Measurements from ENCODE around the gene RASSF3.

RASSF3 gene

GRCh38 chr12:64658892-64659481, 48.7 kb downstream of the RASSF3 start:
- Histone ChIP-seq H3K36me3 (ENCODE audit: control insufficient read depth, insufficient read depth, low read length) (no peaks in the 10 kb centered on the region), H3K4me1 (ENCODE audit: control insufficient read depth, insufficient read depth, low read length) (peaks cover 7% of the 10 kb centered on the region; the same call in 1 of the 2 replicates), H3K4me3 (ENCODE audit: low read depth, low read length) (no peak overlapping the region), H3K9me3 (ENCODE audit: control insufficient read depth, insufficient read depth, low read length) (no peaks in the 10 kb centered on the region), H3K27me3 (ENCODE audit: control insufficient read depth, insufficient read depth, low read length) (no peaks in the 10 kb centered on the region), H3K27ac (ENCODE audit: low read depth, low read length) (no peak overlapping the region), H3K9ac (ENCODE audit: low read depth, low read length) (no peak overlapping the region)

GRCh38 chr12:64660237-64661018, 50.1 kb downstream of the RASSF3 start:
- H3K4me1 ChIP-seq (ENCODE audit: control insufficient read depth, insufficient read depth, low read length), result peaks cover 12% of the 10 kb centered on the region
- H3K9ac ChIP-seq (ENCODE audit: low read depth, low read length), result no peak overlapping the region
- H3K9me3 ChIP-seq (ENCODE audit: control insufficient read depth, insufficient read depth, low read length), result no peaks in the 10 kb centered on the region
- H3K27ac ChIP-seq (ENCODE audit: low read depth, low read length), result no peak overlapping the region
- H3K4me3 ChIP-seq (ENCODE audit: low read depth, low read length), result no peak overlapping the region
- no peaks in the 10 kb centered on the region for H3K36me3 ChIP-seq (ENCODE audit: control insufficient read depth, insufficient read depth, low read length)
- H3K27me3 ChIP-seq (ENCODE audit: control insufficient read depth, insufficient read depth, low read length), result no peaks in the 10 kb centered on the region

GRCh38 chr12:64663015-64663414, 52.7 kb downstream of the RASSF3 start:
- Histone ChIP-seq H3K27me3 (ENCODE audit: control insufficient read depth, insufficient read depth, low read length) (no peaks in the 10 kb centered on the region), H3K36me3 (ENCODE audit: control insufficient read depth, insufficient read depth, low read length) (no peaks in the 10 kb centered on the region), H3K9me3 (ENCODE audit: control insufficient read depth, insufficient read depth, low read length) (no peaks in the 10 kb centered on the region), H3K4me1 (ENCODE audit: control insufficient read depth, insufficient read depth, low read length) (peaks cover 35% of the 10 kb centered on the region), H3K9ac (ENCODE audit: low read depth, low read length) (no peak overlapping the region), H3K4me3 (ENCODE audit: low read depth, low read length) (no peak overlapping the region), H3K27ac (ENCODE audit: low read depth, low read length) (no peak overlapping the region)

- peaks cover 56% of the 10 kb centered on the region for H3K4me1 ChIP-seq (ENCODE audit: control insufficient read depth, insufficient read depth, low read length)
These were observed 55.2 kb downstream of the RASSF3 start for GRCh38 chr12:64665514-64665913.

GRCh38 chr12:64666054-64666914, 56.0 kb downstream of the RASSF3 start:
- H3K27me3 ChIP-seq (ENCODE audit: control insufficient read depth, insufficient read depth, low read length), result no peaks in the 10 kb centered on the region
- peaks cover 64% of the 10 kb centered on the region for H3K4me1 ChIP-seq (ENCODE audit: control insufficient read depth, insufficient read depth, low read length)
- H3K27ac ChIP-seq (ENCODE audit: low read depth, low read length), result no peak overlapping the region
- no peak overlapping the region for H3K9ac ChIP-seq (ENCODE audit: low read depth, low read length)
- no peaks in the 10 kb centered on the region for H3K36me3 ChIP-seq (ENCODE audit: control insufficient read depth, insufficient read depth, low read length)
- no peak overlapping the region for H3K4me3 ChIP-seq (ENCODE audit: low read depth, low read length)
- no peaks in the 10 kb centered on the region for H3K9me3 ChIP-seq (ENCODE audit: control insufficient read depth, insufficient read depth, low read length)

More at GRCh38 chr12:64665514-64665913, 55.2 kb downstream of the RASSF3 start:
- no peak overlapping the region for H3K9ac ChIP-seq (ENCODE audit: low read depth, low read length)
- no peaks in the 10 kb centered on the region for H3K27me3 ChIP-seq (ENCODE audit: control insufficient read depth, insufficient read depth, low read length)
- H3K9me3 ChIP-seq (ENCODE audit: control insufficient read depth, insufficient read depth, low read length), result no peaks in the 10 kb centered on the region
- no peak overlapping the region for H3K4me3 ChIP-seq (ENCODE audit: low read depth, low read length)
- H3K27ac ChIP-seq (ENCODE audit: low read depth, low read length), result peak overlapping the region; percentile 60
- H3K36me3 ChIP-seq (ENCODE audit: control insufficient read depth, insufficient read depth, low read length), result no peaks in the 10 kb centered on the region

GRCh38 chr12:64667793-64668192, 57.5 kb downstream of the RASSF3 start:
- no peak overlapping the region for H3K9ac ChIP-seq (ENCODE audit: low read depth, low read length)
- H3K9me3 ChIP-seq (ENCODE audit: control insufficient read depth, insufficient read depth, low read length), result no peaks in the 10 kb centered on the region
- H3K4me3 ChIP-seq (ENCODE audit: low read depth, low read length), result no peak overlapping the region
- H3K36me3 ChIP-seq (ENCODE audit: control insufficient read depth, insufficient read depth, low read length), result no peaks in the 10 kb centered on the region
- H3K4me1 ChIP-seq (ENCODE audit: control insufficient read depth, insufficient read depth, low read length), result peaks cover 68% of the 10 kb centered on the region
- no peak overlapping the region for H3K27ac ChIP-seq (ENCODE audit: low read depth, low read length)
- no peaks in the 10 kb centered on the region for H3K27me3 ChIP-seq (ENCODE audit: control insufficient read depth, insufficient read depth, low read length)

- no peaks in the 10 kb centered on the region for H3K27me3 ChIP-seq (ENCODE audit: control insufficient read depth, insufficient read depth, low read length)
- no peaks in the 10 kb centered on the region for H3K36me3 ChIP-seq (ENCODE audit: control insufficient read depth, insufficient read depth, low read length)
- H3K4me1 ChIP-seq (ENCODE audit: control insufficient read depth, insufficient read depth, low read length), result peaks cover 80% of the 10 kb centered on the region
- no peaks in the 10 kb centered on the region for H3K9me3 ChIP-seq (ENCODE audit: control insufficient read depth, insufficient read depth, low read length)
- H3K27ac ChIP-seq (ENCODE audit: low read depth, low read length), result peak overlapping the region; percentile 30
- no peak overlapping the region for H3K9ac ChIP-seq (ENCODE audit: low read depth, low read length)
- H3K4me3 ChIP-seq (ENCODE audit: low read depth, low read length), result no peak overlapping the region
These were observed 59.1 kb downstream of the RASSF3 start for GRCh38 chr12:64669270-64669842.

GRCh38 chr12:64670019-64670418, 59.7 kb downstream of the RASSF3 start:
- Histone ChIP-seq H3K27me3 (ENCODE audit: control insufficient read depth, insufficient read depth, low read length) (no peaks in the 10 kb centered on the region), H3K9ac (ENCODE audit: low read depth, low read length) (no peak overlapping the region), H3K36me3 (ENCODE audit: control insufficient read depth, insufficient read depth, low read length) (no peaks in the 10 kb centered on the region), H3K4me3 (ENCODE audit: low read depth, low read length) (no peak overlapping the region), H3K4me1 (ENCODE audit: control insufficient read depth, insufficient read depth, low read length) (peaks cover 82% of the 10 kb centered on the region), H3K27ac (ENCODE audit: low read depth, low read length) (no peak overlapping the region), H3K9me3 (ENCODE audit: control insufficient read depth, insufficient read depth, low read length) (no peaks in the 10 kb centered on the region)

- peak overlapping the region; percentile 75 for H3K27ac ChIP-seq (ENCODE audit: low read depth, low read length)
- no peaks in the 10 kb centered on the region for H3K36me3 ChIP-seq (ENCODE audit: control insufficient read depth, insufficient read depth, low read length)
- no peaks in the 10 kb centered on the region for H3K27me3 ChIP-seq (ENCODE audit: control insufficient read depth, insufficient read depth, low read length)
- peaks cover 77% of the 10 kb centered on the region for H3K4me1 ChIP-seq (ENCODE audit: control insufficient read depth, insufficient read depth, low read length)
- no peak overlapping the region for H3K4me3 ChIP-seq (ENCODE audit: low read depth, low read length)
- H3K9ac ChIP-seq (ENCODE audit: low read depth, low read length), result no peak overlapping the region
- no peaks in the 10 kb centered on the region for H3K9me3 ChIP-seq (ENCODE audit: control insufficient read depth, insufficient read depth, low read length)
These were observed 60.8 kb downstream of the RASSF3 start for GRCh38 chr12:64670919-64671639.

- H3K27ac ChIP-seq (ENCODE audit: low read depth, low read length), result no peak overlapping the region
- no peaks in the 10 kb centered on the region for H3K36me3 ChIP-seq (ENCODE audit: control insufficient read depth, insufficient read depth, low read length)
- no peak overlapping the region for H3K4me3 ChIP-seq (ENCODE audit: low read depth, low read length)
- H3K9ac ChIP-seq (ENCODE audit: low read depth, low read length), result no peak overlapping the region
- H3K27me3 ChIP-seq (ENCODE audit: control insufficient read depth, insufficient read depth, low read length), result no peaks in the 10 kb centered on the region
- peaks cover 72% of the 10 kb centered on the region for H3K4me1 ChIP-seq (ENCODE audit: control insufficient read depth, insufficient read depth, low read length)
- no peaks in the 10 kb centered on the region for H3K9me3 ChIP-seq (ENCODE audit: control insufficient read depth, insufficient read depth, low read length)
These were observed 61.4 kb downstream of the RASSF3 start for GRCh38 chr12:64671681-64672080.
